ENCODE measurements around the gene C17orf75.

C17orf75 gene

DNA sequence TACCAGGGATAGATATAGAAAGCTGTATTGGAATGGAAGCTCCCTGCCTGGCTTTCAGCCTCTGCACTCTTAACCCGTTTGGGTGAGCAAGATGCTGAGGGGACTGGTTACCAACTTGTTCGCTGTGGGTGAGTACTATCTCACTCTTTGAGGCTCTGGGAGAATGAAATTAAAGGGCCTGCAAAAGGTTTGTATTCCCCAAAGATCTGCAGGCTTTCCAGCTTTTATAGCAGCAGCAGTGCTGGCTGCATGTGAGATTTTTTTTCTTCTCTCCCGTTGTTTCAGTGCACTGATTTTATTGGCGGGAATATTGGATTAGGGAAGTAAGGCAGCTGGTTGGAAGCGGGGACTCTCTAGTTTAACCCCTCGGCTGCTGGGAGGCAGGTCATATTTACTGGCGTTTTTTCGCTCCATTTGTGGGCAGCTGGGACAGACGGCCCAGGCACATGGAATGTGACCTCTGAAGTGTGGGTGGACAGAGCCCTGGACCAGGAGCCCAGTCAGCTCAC lies 30.9 kb downstream of the C17orf75 start:
- in situ Hi-C loops (cut with MboI; ENCODE audit: low pct_unique_long_range_greater_than_20kb, low sequenced_read_pairs, unreplicated experiment), result loop anchor here (10.0 kb wide), 1 partner anchor 56 kb away; no protein-coding TSS in a partner anchor
- TF ChIP-seq CTCF (IDR thresholded peaks at IDR 0.05; ENCODE audit: extremely low read depth, insufficient read depth, missing control alignments), result no peak
- no peak for DNase-seq (ENCODE audit: low spot score)

DNA sequence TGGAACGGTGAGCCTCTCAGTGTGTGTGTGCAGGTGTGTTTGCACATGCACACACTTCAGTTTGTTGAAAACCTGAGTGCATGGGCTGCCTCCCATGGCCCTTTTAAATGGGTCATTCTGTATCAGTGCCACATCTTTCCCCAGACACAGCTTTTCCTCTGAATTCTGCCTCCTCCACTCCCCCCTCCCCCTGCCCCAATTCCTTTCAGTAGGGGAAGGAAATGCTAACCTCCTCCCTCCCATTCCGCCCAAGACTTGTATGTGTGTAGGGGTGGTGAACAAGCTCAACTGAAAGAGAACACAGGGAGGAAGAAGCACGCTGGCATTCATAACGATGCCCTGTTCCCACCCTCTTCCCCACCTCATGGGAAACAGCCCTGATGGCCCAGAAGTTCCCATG lies 34.3 kb downstream of the C17orf75 start:
- no peak for DNase-seq (ENCODE audit: low spot score)
- in situ Hi-C loops (cut with MboI; ENCODE audit: low pct_unique_long_range_greater_than_20kb, low sequenced_read_pairs, unreplicated experiment), result no loop called here
- no peak for TF ChIP-seq CTCF (IDR thresholded peaks at IDR 0.05; ENCODE audit: extremely low read depth, insufficient read depth, missing control alignments)

DNA sequence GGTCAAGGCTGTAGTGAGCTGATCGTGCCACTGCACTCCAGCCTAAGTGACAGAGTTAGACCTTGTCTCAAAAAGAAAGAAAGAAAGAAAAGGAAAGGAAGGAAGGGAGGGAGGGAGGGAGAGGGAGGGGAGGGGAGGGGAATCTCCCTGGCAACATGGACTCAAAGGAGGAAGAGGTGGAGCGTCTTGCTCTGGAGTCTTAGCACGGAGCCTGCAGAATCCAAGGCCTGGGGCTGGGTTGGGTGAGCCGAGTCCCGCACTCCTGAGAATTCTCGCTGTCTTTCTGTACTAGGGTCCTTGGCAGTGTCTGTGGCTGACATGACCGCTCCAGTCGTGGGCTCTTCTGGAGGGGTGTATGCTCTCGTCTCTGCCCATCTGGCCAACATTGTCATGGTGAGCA lies 36.9 kb downstream of the C17orf75 start:
- DNase-seq (ENCODE audit: low spot score), result no peak
- in situ Hi-C loops (cut with MboI; ENCODE audit: low pct_unique_long_range_greater_than_20kb, low sequenced_read_pairs, unreplicated experiment), result no loop called here
- TF ChIP-seq CTCF (IDR thresholded peaks at IDR 0.05; ENCODE audit: extremely low read depth, insufficient read depth, missing control alignments), result no peak

DNA sequence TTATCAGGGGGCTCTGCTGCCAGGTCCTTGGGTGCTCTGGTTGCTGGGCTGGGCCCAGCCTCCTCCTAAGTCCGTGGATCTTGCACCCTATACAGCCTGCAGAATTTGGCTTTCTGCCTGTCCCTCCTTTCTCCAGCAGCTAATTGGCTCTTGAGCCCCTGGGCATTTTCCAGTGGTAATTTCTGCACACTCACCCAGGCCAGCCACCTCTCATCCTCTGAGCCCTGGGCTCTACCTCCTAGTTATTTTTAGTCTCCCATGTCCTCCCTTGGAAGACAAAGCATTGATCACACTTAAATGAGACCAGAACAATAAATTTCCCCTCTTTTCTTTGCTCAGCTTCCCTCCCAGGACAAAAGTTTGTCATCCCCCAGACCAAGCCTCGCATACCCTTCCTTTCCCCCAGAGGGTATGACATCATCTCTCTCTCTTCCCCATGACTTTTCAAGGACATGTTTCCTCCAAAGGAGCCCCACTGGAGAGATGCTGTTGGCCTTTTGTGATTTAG lies 38.1 kb downstream of the C17orf75 start:
- in situ Hi-C loops (cut with MboI; ENCODE audit: low pct_unique_long_range_greater_than_20kb, low sequenced_read_pairs, unreplicated experiment), result no loop called here
- no peak for DNase-seq (ENCODE audit: low spot score)
- no peak for TF ChIP-seq CTCF (IDR thresholded peaks at IDR 0.05; ENCODE audit: extremely low read depth, insufficient read depth, missing control alignments)

DNA sequence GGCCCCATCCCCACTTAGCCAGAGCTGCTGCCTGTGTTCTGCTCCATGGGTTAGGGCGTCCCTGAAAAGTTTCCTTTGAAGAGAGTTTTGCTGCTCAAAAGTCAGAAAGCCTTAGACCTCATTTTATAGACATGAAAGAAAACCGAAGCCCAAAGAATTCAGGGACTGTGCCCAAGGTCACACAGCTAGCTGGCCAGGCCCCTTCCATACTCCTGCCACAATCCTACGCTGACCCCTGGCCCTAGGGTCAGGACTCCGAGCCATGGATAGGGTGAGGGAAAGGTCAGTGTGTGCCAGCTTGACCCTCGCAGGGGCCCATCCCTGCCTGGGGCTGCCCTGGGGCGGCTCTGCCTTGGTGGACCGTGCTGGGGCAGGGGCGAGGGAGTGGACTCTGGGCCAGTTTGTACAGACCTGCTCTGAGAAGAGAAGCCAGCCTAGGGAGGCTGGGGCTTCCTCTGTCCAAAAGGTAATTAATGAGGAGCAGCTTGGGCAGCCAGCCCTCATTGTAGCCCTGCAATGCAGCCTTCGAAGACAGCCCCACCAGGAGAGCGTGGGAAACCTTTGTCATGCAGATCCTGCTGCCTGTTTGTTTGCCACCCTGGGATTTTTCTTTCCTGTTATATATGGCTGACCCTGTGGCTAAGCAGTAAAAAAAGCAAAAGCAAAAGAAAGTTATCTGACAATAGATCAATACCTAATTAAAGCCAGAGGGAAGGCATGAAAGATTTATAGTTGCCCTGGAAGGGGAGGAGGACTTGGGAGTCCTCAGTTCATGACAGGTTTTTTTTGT lies 38.9 kb downstream of the C17orf75 start:
- in situ Hi-C loops (cut with MboI; ENCODE audit: low pct_unique_long_range_greater_than_20kb, low sequenced_read_pairs, unreplicated experiment), result no loop called here
- DNase-seq (ENCODE audit: low spot score), result no peak
- no peak for TF ChIP-seq CTCF (IDR thresholded peaks at IDR 0.05; ENCODE audit: extremely low read depth, insufficient read depth, missing control alignments)

DNA sequence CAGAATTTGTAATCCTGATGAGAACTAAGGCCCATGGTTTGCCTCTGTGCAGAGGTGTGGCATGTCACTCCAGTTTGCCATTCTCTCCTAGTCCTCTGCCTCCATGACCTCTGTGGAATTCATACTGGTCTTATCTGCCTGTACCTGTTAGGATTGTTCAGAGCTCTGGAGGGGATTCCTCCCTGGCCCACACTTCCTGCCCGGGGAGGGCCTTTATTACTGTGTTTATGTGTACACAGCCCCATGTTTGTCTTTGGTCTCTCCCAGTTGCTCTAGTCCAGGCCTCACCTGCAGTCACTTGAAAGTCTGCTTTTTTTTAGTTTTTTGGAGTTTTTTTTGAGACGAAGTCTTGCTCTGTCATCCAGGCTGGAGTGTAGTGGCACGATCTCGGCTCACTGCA lies 39.9 kb downstream of the C17orf75 start:
- in situ Hi-C loops (cut with MboI; ENCODE audit: low pct_unique_long_range_greater_than_20kb, low sequenced_read_pairs, unreplicated experiment), result no loop called here
- no peak for TF ChIP-seq CTCF (IDR thresholded peaks at IDR 0.05; ENCODE audit: extremely low read depth, insufficient read depth, missing control alignments)
- no peak for DNase-seq (ENCODE audit: low spot score)

Data from GM13977 (cell line).